WERI-Rb-1 (cell line): Measurements from ENCODE around the gene SETD6.

Source experiments
- DNase-seq: peaks from one replicate; pipeline ENCODE4 v3.0.0-alpha.2; 2020
- H3K27ac ChIP-seq: fragments of 250-450 bp; sonication (Bioruptor Pico); 2 replicates; pipeline ENCODE4 v1.5.1; 2020; ENCODE audit warnings: mild to moderate bottlenecking, moderate library complexity
- H3K27me3 ChIP-seq: fragments of 250-450 bp; sonication (Bioruptor Pico); 2 replicates; pipeline ENCODE4 v1.5.1; 2021; ENCODE audit warnings: mild to moderate bottlenecking, low read depth, moderate library complexity; ENCODE audit not compliant: insufficient read depth, severe bottlenecking
- H3K36me3 ChIP-seq: fragments of 250-450 bp; sonication (Bioruptor Pico); 2 replicates; pipeline ENCODE4 v1.5.1; 2020; ENCODE audit warnings: mild to moderate bottlenecking, moderate library complexity
- H3K4me3 ChIP-seq: 2 replicates; pipeline ENCODE4 v1.5.1; 2011; ENCODE audit warnings: low read depth, mild to moderate bottlenecking, control low read depth, low read length
- H3K9me3 ChIP-seq: fragments of 250-450 bp; sonication (Bioruptor Pico); 2 replicates; pipeline ENCODE4 v1.5.1; 2021; ENCODE audit warnings: mild to moderate bottlenecking, moderate library complexity; ENCODE audit not compliant: severe bottlenecking
- TF ChIP-seq, protein P1 (sequence below): IDR thresholded peaks from 2 replicates; pipeline ENCODE4 v1.5.1; 2011; ENCODE audit warnings: low read depth, mild to moderate bottlenecking, control low read depth, inconsistent platforms, low read length

SETD6 gene

DNA sequence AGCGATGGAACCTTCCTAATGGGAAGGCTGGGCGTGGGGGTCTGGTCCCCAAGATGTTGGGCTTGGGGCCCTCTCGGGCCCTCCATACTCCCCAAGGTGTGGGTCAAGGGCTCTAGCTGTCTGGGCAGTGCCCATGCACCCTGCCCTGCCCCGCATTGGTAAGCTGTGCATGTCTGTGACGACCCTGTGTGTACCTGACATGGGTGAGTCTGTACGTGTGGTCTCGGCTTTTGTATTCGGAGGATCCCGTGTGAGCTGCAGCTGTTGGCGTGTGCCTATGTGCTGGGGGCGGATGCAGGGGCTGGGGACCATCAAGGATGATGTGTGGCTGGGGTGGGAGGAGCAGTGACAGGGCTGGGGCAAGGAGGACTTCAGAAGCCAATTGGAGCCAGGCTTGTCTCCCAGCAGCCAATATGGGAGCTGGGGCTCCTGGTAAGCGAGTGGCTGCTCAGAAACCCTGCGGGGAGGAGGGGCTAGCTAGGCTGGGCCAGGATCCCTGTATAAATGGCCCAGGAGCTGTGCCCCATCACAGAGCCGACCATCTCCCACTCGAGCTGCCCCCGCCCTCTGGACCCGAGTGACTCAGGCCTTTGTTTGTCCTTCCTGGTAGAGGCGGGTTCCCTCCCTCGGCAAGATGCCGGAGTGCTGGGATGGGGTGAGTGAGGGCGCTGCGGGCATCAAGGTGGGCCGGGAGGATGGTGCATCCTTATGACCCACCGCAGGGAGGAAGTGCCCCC, 15.5 kb upstream of the SETD6 start, which contains the start of gene NDRG4:
NDRG4 (plus strand) TSS at position 529 of the 737 bp plus-strand sequence; CDS start at position 635, 106 bp downstream.
- Histone ChIP-seq H3K27ac (peak within 1 kb of the TSS; percentile 69), H3K36me3 (no peaks in the 10 kb centered on the region), H3K4me3 (peak within 1 kb of the TSS; percentile 52), H3K27me3 (no peaks in the 10 kb centered on the region), H3K9me3 (no peaks in the 10 kb centered on the region)
- TF ChIP-seq, protein P1, sequence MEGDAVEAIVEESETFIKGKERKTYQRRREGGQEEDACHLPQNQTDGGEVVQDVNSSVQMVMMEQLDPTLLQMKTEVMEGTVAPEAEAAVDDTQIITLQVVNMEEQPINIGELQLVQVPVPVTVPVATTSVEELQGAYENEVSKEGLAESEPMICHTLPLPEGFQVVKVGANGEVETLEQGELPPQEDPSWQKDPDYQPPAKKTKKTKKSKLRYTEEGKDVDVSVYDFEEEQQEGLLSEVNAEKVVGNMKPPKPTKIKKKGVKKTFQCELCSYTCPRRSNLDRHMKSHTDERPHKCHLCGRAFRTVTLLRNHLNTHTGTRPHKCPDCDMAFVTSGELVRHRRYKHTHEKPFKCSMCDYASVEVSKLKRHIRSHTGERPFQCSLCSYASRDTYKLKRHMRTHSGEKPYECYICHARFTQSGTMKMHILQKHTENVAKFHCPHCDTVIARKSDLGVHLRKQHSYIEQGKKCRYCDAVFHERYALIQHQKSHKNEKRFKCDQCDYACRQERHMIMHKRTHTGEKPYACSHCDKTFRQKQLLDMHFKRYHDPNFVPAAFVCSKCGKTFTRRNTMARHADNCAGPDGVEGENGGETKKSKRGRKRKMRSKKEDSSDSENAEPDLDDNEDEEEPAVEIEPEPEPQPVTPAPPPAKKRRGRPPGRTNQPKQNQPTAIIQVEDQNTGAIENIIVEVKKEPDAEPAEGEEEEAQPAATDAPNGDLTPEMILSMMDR, result no peak
- DNase-seq, result peak; percentile 70

DNA sequence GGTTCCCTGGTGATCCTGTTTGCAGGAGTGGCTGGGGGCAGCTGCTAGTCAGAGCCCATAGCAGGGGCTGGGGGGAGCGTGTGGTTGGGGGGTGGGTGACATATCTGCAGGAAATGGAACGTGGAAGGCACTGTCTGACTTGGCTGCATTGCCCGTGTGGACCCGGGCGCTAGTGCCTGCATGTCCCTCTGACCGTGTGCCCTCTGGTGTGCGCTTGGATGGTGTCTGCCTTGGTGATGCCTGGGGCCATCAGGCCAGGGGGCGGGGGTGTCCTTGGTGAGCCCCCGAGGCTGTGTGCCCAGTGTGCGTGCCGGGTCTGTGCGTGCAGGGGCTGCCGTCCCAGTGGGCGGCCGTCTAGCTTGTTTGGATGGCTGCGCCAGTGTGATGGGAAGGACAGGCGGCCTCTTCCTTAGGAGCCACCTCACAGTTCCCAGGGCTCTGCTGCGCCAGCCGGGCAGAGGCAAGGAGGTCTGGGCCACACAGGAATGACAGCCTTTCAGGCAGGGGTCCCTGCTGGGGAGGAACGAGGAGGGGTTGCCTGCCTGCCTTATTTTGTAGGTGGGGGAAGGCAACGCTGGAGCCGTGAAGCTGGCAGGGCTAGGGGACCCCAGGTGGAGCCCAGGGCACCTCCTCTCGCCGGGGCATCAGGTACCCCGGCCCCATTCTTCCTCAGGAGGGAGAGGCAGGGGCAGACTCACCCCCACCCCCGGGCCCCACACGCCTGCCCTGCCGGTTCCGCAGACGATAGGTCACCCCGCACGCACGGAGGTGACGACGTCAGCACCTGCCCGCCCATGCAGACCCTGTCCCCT, 14.7 kb upstream of the SETD6 start:
- Histone ChIP-seq H3K27ac (peak overlapping the region; percentile 69), H3K9me3 (no peaks in the 10 kb centered on the region), H3K4me3 (peak overlapping the region; percentile 52), H3K27me3 (no peaks in the 10 kb centered on the region), H3K36me3 (no peaks in the 10 kb centered on the region)
- TF ChIP-seq, protein P1, result no peak
- DNase-seq, result no peak

GRCh38 chr16:58501242-58502131, 13.8 kb upstream of the SETD6 start:
- peak overlapping the region; percentile 69 for H3K27ac ChIP-seq
- DNase-seq, result peak; percentile 80
- TF ChIP-seq, protein P1, result peak; percentile 24; the same call in 1 of the 2 replicates

DNA sequence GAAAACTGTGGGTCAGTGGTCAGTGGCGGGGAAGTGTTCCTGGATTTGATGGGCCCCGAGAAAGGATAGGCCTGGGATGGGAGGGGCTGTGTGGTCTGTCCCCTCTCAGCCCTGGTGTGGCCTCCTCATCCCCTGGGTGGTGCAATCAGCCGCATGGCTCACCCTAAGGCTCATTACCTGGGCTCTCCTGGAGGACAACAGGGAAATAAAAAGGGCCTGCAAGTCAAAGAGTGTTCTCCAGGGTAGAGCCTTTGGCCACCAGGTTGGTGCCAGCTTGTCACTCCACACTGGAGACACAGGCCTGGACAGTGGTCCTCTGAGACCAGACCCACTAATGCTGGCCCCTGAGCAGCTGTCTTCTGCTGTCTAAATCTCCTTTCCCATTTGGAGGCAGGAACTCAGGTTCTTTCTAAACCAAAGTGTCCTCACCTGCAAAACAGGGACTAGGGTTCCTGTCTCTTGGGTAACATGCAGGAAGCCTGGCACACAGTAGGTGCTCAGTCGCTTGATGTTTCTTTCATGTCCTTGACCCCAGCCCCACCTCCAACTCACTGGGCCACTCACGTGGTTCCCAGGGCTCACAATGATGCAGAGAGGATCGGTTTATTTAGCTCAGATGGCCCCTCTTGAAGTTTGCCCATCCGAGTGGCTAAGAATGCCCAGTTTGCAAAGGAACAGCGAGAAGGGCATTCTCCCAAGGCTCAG, 12.9 kb upstream of the SETD6 start:
- no peaks in the 10 kb centered on the region for H3K9me3 ChIP-seq
- H3K27me3 ChIP-seq, result no peaks in the 10 kb centered on the region
- H3K4me3 ChIP-seq, result peak overlapping the region; percentile 52; the same call in 1 of the 2 replicates
- H3K27ac ChIP-seq, result no peak overlapping the region
- DNase-seq, result no peak
- TF ChIP-seq, protein P1, result no peak
- no peaks in the 10 kb centered on the region for H3K36me3 ChIP-seq

More at GRCh38 chr16:58501242-58502131, 13.8 kb upstream of the SETD6 start:
- Histone ChIP-seq H3K4me3 (peak overlapping the region; percentile 52), H3K27me3 (no peaks in the 10 kb centered on the region), H3K9me3 (no peaks in the 10 kb centered on the region), H3K36me3 (no peaks in the 10 kb centered on the region)
